AG04450 (cell line): ENCODE measurements around the gene PARD3B. TPM values are rescaled to one million over a fixed set of nuclear protein-coding genes. Genes with fewer than 3 reads are reported as not detected.

Experiments
- CTCF ChIA-PET: fragments of 300-600, 350-600 bp; formaldehyde crosslinking; extraction: SDS; loops from one replicate; lab custom pipeline; 2022; ENCODE audit warnings: antibody characterized with exemption, inconsistent platforms; lab: Charles Lee
- POLR2A ChIA-PET: fragments of 350-600 bp; formaldehyde crosslinking; extraction: SDS; loops from one replicate; lab custom pipeline; 2021; ENCODE audit warnings: antibody characterized with exemption, inconsistent platforms; lab: Yijun Ruan, JAX
- DNase-seq: peaks from one replicate; pipeline ENCODE4 v3.0.0-alpha.2; 2011; ENCODE audit warnings: low read depth, low spot score
- H3K27ac ChIP-seq: one replicate; pipeline ENCODE4 v1.5.1; 2012; ENCODE audit warnings: low read depth, low read length, control low read depth
- H3K27me3 ChIP-seq: one replicate; pipeline ENCODE4 v1.6.0; 2012; ENCODE audit warnings: low read length; ENCODE audit not compliant: control insufficient read depth, insufficient read depth
- H3K4me3 ChIP-seq: 2 replicates; pipeline ENCODE4 v1.5.1; 2011; ENCODE audit warnings: mild to moderate bottlenecking, low read depth, low read length, control low read depth
- H3K9me3 ChIP-seq: 2 replicates; pipeline ENCODE4 v1.5.1; 2012; ENCODE audit warnings: low read length; ENCODE audit not compliant: control insufficient read depth, insufficient read depth
- CTCF ChIP-seq: IDR thresholded peaks from 2 replicates; pipeline ENCODE4 v1.5.1; 2011; ENCODE audit warnings: low read depth, low read length, control low read depth, inconsistent platforms
- polyA plus RNA-seq: library from polyadenylated mRNA; depleted of rRNA; stranded (reverse); fragments of >200 nt; gene quantifications from 2 replicates; pipeline ENCODE4 v1.2.3, GENCODE V29; 2011

The PARD3B gene
- polyA plus RNA-seq, 1 experiment, result 8.5 TPM

DNA sequence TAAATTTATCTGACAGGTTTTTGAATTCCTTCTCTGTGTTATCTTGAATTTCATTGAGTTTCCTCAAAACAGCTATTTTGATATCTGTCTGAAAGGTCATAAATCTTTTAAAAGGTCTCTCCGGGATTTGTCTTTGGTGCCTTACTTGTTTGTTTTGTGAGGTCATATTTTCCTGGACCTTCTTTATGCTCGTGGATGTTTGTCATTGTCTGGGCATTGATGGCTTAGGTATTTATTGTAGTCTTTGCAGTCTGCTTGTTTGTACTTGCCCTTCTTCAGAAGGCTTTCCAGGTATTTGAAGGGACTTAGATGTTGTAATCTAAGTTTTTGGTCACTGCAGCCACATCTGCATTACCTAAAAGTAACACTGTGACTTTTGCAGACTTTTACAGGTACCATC is 355.2 kb downstream of the PARD3B start:
- ChIA-PET POLR2A (no interaction called here), CTCF (no interaction called here)
- H3K9me3 ChIP-seq, result no peaks in the 10 kb centered on the region

DNA sequence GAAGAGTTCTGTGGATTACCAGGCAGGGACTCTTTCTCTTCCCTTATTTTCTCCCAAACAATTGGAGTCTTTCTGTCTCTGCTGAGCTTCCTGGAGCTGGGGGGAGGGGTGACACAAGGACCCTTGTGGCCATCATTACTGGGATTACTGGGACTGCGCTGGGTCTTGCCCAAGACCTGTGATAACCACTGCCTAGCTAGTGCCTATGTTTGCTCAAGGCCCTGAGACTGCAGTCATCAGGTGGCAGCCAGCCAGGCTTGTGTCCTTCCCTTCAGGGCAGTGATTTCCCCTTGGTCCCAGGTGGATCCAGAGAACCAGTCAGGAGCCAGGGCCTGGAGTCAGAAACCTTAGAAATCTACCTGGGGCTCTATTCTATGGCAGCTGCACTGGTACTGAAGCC is 355.6 kb downstream of the PARD3B start:
- no peak for TF ChIP-seq CTCF
- H3K27me3 ChIP-seq, result no peaks in the 10 kb centered on the region
- no peaks in the 10 kb centered on the region for H3K9me3 ChIP-seq
- CTCF ChIA-PET, result no interaction called here
- POLR2A ChIA-PET, result no interaction called here
- H3K4me3 ChIP-seq, result no peak overlapping the region
- DNase-seq, result no peak
- no peak overlapping the region for H3K27ac ChIP-seq

More for the DNA sequence above, 355.2 kb downstream of the PARD3B start:
- Histone ChIP-seq H3K27ac (no peak overlapping the region), H3K27me3 (no peaks in the 10 kb centered on the region), H3K4me3 (no peak overlapping the region)
- no peak for DNase-seq
- no peak for TF ChIP-seq CTCF

- ChIA-PET CTCF (no interaction called here), POLR2A (no interaction called here)
- no peak overlapping the region for H3K27ac ChIP-seq
- DNase-seq, result no peak
- H3K4me3 ChIP-seq, result no peak overlapping the region
- TF ChIP-seq CTCF, result no peak
- H3K9me3 ChIP-seq, result no peaks in the 10 kb centered on the region
- no peaks in the 10 kb centered on the region for H3K27me3 ChIP-seq
Observed at GRCh38 chr2:204901591-204901990, 356.3 kb downstream of the PARD3B start.

GRCh38 chr2:204909791-204910190 is 364.5 kb downstream of the PARD3B start:
- DNase-seq, result no peak
- ChIA-PET CTCF (interaction anchor here (1.5 kb wide), 1 partner anchor 766 kb away, joined by 3 read pairs; no protein-coding TSS in a partner anchor), POLR2A (no interaction called here)
- H3K27ac ChIP-seq, result no peak overlapping the region
- no peak overlapping the region for H3K4me3 ChIP-seq
- H3K9me3 ChIP-seq, result no peaks in the 10 kb centered on the region
- no peaks in the 10 kb centered on the region for H3K27me3 ChIP-seq
- no peak for TF ChIP-seq CTCF

DNA sequence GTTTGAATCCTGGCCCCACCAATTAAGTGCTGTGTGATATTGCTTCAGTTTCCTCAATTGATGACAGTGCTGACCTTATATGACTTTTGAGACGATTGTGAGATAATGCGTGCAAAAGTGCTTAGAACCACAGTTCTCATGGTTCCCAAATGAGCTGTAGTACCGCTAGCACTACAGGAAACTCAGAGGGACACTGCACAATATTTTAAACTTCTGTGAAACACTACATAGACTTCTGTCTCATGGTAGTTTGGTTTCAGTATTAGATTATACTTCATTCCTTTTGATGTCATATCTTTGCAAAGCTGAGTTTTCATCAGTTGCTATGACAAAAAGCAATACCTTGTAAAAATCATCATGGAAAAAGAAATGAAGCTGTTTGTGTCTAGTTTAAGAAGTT is 368.0 kb downstream of the PARD3B start:
- no peaks in the 10 kb centered on the region for H3K9me3 ChIP-seq
- ChIA-PET CTCF (interaction anchor here (1.2 kb wide), 1 partner anchor 762 kb away, joined by 3 read pairs; no protein-coding TSS in a partner anchor), POLR2A (no interaction called here)
- no peak overlapping the region for H3K27ac ChIP-seq
- H3K27me3 ChIP-seq, result no peaks in the 10 kb centered on the region
- no peak overlapping the region for H3K4me3 ChIP-seq
- no peak for TF ChIP-seq CTCF
- no peak for DNase-seq
